ENCODE data around the gene TWIST2. TPM values are rescaled to one million over a fixed set of nuclear protein-coding genes. Genes with fewer than 3 reads are reported as not detected.

Gene TWIST2
- polyA plus RNA-seq, 3 donors = 3.4 to 99.9 (median 63.3) TPM

GRCh38 chr2:238866656-238867277 is 18.9 kb downstream of the TWIST2 start:
- WGBS, 3 donors = 58 to 74% (median 73%) methylated on average over 17 of the region's 17 CpGs

DNA sequence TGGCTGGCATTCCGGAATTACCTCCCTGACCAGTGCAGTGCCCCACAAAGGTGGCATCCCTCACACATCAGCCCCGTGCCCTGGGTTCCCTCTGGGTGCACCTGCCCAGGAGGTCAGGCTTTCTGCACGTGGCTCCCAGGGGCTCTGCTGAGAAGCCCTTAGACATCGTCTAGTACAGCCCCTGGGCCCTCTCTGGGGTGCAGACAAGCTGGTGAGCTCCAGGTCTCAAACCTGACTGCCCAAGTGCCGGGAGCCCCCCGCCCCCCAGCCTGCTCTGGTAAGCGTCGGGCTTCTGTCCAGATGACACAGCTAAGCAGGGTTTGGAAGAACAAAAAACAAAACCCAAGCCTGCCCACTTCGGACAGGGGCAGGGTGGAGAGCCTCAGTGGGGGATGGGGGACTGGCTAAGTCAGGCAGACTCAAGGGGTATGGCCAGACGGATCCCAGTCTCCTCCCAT is 20.2 kb downstream of the TWIST2 start:
- WGBS, 3 donors = 60 to 72% (median 65%) methylated on average over 10 of the region's 10 CpGs
- no peak overlapping the region for H3K27ac ChIP-seq (ENCODE audit: low read depth, low read length)

More at GRCh38 chr2:238866656-238867277, 18.9 kb downstream of the TWIST2 start:
- no peak overlapping the region for H3K27ac ChIP-seq (ENCODE audit: low read depth, low read length)

DNA sequence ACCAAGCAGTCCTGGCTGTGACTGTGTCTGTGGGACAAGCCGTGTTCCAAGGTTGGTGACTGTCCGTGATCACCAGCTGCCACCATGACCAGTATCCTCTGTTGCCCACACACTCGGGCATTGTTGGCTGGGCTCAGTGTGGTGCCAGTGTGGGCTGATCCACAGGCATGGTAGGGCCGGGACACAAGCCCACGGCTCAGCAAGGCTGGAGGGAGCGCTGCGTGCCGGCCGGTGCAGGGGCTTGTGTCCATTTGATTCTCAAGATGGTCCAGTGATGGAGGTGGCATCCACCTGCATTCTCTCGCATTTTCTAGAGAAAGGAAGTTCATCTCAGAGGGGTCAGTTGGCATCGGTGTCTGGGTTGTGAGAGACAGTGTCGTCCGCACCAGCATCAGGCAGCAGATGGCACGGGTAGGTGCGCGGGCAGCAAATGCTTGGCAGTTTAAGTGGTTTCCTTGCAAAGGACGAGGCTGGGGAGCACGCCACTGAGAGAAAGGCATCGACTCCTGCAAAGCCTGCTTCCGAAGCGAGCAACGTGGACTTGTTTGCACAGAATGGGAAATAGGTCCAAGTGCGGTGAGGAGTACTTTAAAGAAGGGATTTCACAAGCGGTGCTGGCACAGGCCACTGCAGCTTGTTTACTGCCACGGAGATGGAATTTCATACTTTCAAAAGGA is 20.9 kb downstream of the TWIST2 start:
- no peak overlapping the region for H3K27ac ChIP-seq (ENCODE audit: low read depth, low read length)
- WGBS, 3 donors = 68 to 79% (median 69%) methylated on average over 25 of the region's 25 CpGs

DNA sequence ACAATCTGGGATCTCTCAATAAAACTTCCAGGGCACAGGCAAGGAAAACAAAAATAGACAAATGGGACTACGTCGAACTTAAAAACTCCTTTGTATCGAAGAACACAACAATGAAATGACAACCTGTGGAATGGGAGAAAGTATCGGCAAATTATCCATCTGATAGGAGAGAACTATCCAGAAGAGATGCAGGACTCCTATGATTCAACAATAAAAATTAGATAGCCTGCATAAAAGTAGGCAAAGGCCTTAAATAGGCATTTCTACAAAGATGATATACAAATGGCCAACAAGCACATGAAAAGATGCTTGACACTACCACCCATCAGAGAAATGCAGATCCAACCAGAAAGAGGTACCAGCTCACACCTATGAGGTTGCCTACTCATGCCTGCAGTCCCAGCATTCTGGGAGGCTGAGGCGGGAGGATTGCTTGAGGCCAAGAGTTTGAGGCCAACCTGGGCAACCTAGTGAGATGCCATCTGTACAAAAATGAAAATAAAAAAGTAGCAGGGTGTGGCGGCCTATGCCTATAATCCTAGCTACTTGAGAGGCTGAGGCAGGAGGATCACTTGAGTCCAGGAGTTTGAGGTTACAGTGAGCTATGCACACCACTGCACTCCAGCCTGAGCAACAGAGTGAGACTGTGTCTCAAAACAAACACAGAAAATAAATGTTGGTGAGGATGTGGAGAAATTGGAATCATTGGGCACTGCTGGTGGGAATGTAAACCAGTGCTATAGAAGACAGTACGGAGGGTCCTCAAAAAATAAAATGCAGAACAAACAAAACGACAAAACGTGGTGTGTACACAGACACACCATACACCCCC is 21.6 kb downstream of the TWIST2 start:
- no peak overlapping the region for H3K27ac ChIP-seq (ENCODE audit: low read depth, low read length)
- WGBS, 3 donors = 75 to 80% (median 77%) methylated on average over 9 of the region's 9 CpGs

DNA sequence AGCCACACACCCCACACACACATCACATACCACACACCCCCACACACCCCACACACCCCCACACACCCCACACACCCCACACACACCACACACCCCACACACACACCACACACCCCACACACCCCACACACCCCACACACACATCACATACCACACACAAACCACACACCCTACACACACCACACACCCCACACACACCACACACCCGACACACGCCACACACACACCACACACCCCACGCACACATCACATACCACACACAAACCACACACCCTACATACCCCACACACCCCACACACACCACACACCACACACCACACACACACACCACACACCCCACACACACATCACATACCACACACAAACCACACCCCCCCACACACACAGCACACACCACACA is 22.4 kb downstream of the TWIST2 start:
- WGBS, 3 donors = 82 to 96% (median 85%) methylated on average over 3 of the region's 3 CpGs
- no peak overlapping the region for H3K27ac ChIP-seq (ENCODE audit: low read depth, low read length)

DNA sequence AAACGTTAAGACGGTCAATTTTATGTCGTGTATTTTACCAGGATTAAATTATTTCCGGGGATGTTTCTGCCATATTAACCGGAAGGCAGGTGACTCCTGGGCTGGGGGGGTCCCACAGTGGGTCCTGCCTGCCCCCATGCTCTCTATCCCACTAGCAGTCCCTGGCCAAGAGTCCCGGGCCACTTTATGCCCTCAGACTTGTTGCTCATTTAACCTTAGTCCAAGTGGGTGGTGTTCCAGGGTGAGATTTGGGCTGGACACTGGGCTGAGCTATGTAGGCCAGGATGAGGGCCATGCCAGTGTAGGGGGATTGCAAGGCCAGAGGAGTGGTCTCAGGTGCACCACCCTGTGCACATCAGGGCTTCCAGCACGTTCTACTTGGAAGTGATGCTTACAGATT is 24.1 kb downstream of the TWIST2 start:
- 87 to 92% (median 92%) methylated on average over 7 of the region's 7 CpGs for WGBS, 3 donors
- H3K27ac ChIP-seq (ENCODE audit: low read depth, low read length) = no peak overlapping the region

DNA sequence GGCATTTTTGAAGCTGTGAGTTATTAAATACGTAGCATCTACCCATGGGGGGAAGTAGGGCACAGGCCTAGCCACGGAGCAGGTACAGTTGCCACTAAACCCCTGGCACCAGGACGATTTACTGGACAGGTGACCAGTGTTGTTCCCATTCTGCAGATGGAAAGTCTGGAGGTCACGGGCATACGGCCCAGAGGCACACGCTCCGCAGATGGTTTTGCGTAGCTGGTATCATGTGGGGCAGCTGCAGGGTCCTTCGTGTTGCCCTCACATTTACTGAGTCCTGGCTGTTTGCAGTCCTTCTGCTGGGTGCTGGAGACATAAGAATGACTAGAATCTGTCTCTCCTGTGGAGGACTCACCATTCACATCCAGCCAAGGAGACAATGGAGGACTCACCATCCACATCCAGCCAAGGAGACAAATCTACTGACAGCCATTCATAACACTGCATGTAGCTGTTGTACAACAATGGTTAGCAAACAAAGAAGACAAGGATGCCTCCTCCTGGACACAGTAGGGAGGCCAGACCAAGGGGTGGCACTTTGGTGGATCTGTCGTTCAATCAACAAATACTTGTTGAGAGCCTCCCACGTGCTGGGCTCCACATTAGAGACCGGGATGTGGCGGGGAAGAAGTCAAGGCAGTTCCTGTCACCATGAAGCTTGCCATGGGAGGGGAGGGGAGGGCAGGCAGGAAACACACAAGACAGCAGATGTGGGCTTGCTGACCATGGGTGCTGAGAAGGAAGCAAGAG is 24.9 kb downstream of the TWIST2 start:
- WGBS, 3 donors = 75 to 87% (median 81%) methylated on average over 13 of the region's 13 CpGs
- H3K27ac ChIP-seq (ENCODE audit: low read depth, low read length) = no peak overlapping the region

- 82 to 88% (median 88%) methylated on average over 16 of the region's 16 CpGs for WGBS, 3 donors
- H3K27ac ChIP-seq (ENCODE audit: low read depth, low read length) = no peak overlapping the region
Observed at GRCh38 chr2:238873381-238873801, 25.5 kb downstream of the TWIST2 start.

DNA sequence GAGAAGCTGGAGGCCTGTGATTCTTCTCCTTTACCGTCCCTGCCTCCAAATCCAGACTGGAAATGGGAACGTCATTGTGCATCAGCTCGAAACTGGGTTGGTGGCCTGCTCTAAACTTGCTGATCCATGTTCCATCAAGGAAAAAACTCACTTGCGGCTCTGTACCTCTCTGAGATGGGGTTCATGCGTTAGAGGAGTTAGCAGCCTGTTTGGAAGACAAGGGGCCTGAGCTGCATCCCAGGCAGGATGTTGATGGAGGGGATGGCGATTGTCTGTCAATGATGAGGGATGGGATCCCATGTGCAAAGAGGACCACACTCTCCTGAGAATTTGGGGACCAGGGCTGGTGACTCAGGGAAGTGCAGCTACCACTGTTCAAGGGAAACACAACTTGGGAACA is 26.0 kb downstream of the TWIST2 start:
- WGBS, 3 donors = 78 to 89% (median 84%) methylated on average over 6 of the region's 6 CpGs
- H3K27ac ChIP-seq (ENCODE audit: low read depth, low read length) = no peak overlapping the region

GRCh38 chr2:238874330-238875050 is 26.6 kb downstream of the TWIST2 start:
- WGBS, 3 donors = 60 to 75% (median 69%) methylated on average over 11 of the region's 11 CpGs
- H3K27ac ChIP-seq (ENCODE audit: low read depth, low read length) = no peak overlapping the region

DNA sequence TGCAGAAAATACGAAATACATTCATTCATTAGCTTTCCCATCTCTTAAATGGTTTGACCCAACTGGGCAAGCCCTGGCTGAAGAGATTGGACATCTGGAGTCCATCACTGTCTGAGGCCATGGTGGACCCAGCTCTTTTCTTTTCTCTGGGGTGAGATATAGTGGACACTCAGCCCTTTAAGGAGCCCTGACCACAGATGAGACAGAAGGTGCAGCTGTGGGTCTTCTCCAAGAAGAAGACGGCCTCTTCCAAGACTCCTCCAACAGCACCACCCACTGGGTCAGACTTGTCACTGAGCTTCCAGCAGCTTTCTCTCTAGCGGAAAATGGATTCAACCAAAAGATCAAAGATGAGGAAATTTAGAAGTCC is 27.2 kb downstream of the TWIST2 start:
- no peak overlapping the region for H3K27ac ChIP-seq (ENCODE audit: low read depth, low read length)
- 60 to 75% (median 67%) methylated on average over 3 of the region's 3 CpGs for WGBS, 3 donors

- no peak overlapping the region for H3K27ac ChIP-seq (ENCODE audit: low read depth, low read length)
- 48 to 59% (median 51%) methylated on average over 17 of the region's 17 CpGs for WGBS, 3 donors
Observed at GRCh38 chr2:238875471-238876231, 27.8 kb downstream of the TWIST2 start.

DNA sequence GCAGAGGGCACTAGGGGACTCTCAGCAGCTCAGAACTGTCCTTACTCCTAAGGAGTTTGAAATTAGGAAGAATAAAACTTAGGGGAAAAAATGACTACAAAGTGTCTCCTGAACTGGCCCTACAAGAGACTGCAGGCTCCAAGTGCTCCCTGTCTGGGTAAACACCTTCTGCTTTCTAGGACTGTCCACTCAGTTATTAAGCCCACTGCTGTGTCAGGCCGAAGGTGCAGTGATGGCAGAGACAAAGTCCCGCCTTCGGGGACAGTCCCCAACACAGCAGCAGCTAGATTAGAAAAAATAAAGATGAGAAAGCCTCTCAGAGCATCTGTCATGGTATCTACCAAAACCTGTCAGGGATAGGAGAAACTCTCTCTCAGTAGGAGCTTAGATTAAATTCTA is 28.3 kb downstream of the TWIST2 start:
- WGBS, 3 donors = 84 to 88% (median 86%) methylated on average over 3 of the region's 3 CpGs
- H3K27ac ChIP-seq (ENCODE audit: low read depth, low read length) = no peak overlapping the region

DNA sequence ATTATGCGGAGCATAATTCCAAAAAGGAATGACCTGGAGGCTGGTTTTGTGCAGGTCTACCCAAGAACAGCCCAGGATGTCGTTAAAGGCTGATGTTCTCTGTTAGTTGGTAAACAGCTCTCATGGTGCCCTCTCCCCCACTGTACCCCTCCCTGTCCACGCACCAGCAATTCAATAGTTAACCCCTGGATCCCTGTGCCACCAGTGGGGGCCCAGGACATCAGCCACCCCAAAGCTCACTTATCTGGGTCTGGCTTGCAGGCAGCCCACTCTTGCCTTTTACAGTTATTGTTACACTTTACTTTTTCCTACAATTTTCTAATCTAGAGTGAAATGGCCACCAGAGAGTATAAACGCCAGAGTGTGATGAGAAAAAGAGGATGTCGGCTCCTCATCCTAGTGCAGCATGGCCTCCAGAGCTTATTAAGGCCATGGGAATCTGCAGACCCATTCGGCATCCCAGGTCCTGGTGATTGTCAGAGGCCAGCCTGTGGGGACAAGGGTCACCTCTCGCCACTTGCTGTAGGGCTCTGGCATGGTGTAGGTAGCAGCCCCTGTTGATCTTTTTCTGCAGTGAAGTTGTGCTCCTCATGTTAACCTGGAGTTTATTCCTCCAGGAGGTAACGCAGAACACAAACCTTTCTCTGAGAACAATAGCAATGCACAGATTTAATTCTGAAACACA is 30.3 kb downstream of the TWIST2 start:
- WGBS, 3 donors = 75 to 84% (median 79%) methylated on average over 8 of the region's 8 CpGs

GRCh38 chr2:238879043-238879442 is 31.2 kb downstream of the TWIST2 start:
- no peak overlapping the region for H3K27ac ChIP-seq (ENCODE audit: low read depth, low read length)
- 68 to 82% (median 73%) methylated on average over 6 of the region's 6 CpGs for WGBS, 3 donors

More for the DNA sequence above, 30.3 kb downstream of the TWIST2 start:
- no peak overlapping the region for H3K27ac ChIP-seq (ENCODE audit: low read depth, low read length)

DNA sequence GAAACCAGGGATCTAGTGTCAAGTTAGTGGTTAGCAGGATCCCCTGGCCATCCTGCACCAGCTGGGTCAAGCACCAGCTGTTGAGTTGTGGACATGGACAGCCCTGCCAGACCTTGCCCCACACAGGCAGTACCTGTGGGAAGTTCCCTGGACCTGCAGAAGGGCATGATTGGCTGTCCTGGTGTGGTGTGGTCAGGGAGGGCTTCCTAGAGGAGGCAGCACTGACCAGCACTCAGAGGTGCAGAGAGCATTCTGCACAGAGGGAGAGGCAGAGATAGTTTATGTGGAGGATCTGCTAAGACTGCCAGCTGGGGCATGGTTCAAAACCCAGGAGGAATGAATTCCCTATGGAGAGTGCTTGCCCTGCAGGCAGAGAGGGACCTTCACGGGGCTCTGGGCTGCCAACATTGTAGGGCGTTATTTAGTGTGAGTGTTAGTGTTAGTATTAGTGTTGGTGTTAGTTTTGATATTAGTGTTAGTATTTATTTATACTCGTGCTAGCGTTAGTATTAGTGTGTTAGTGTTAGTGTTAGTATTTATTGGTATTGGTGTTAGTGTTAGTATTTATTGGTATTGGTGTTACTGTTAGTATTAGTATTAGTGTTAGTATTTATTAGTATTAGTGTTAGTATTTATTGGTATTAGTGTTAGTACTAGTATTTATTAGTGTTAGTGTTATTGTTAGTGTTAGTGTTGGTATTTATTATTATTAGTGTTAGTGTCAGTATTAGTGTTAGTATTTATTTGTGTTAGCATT is 31.9 kb downstream of the TWIST2 start:
- H3K27ac ChIP-seq (ENCODE audit: low read depth, low read length) = no peak overlapping the region
- WGBS, 3 donors = 87 to 90% (median 88%) methylated on average over 4 of the region's 4 CpGs
